HCT116 (cell line): ENCODE measurements around the gene TRIM66. TPM values are rescaled to one million over a fixed set of nuclear protein-coding genes. Genes with fewer than 3 reads are reported as not detected.

Experiments used
- ATAC-seq: fragments of 200-7000 bp; cut with Tn5 transposase; 2 replicates; pipeline ENCODE4 v1.9.1; 2020; ENCODE audit warnings: mild to moderate bottlenecking, moderate library complexity
- BruUV-seq: library from RNA; stranded (reverse); fragments of 400-500 nt; replicated peaks from 2 replicates; lab custom pipeline; 2021; lab: Mats Ljungman, UMichigan
- CTCF ChIA-PET: fragments of 300-600 bp; sonication (Branson Sonifier 250); formaldehyde crosslinking; loops from one replicate; lab custom pipeline; 2021; ENCODE audit warnings: antibody characterized with exemption; lab: Charles Lee
- POLR2A ChIA-PET: fragments of 300-600, 350-600 bp; sonication (Branson Sonifier 250); formaldehyde crosslinking; loops from one replicate; lab custom pipeline; 2021; ENCODE audit warnings: antibody characterized with exemption; lab: Charles Lee
- RAD21 ChIA-PET, 2 experiments: fragments of 300-600 bp; sonication (Branson Sonifier 250); formaldehyde crosslinking; loops; one replicate each; lab custom pipeline; 2023; ENCODE audit warnings: low total read pairs in 2 of 2; ENCODE audit not compliant: uncharacterized antibody in 2 of 2, unreplicated experiment in 2 of 2, low non-redundant PET in 1 of 2; lab: Charles Lee
- DNase-seq: peaks from one replicate; pipeline ENCODE4 v3.0.0-alpha.2; 2010; ENCODE audit warnings: low read depth, low spot score
- H2AFZ ChIP-seq: fragments of 200-600 bp; shearing (Covaris generic), sonication (generic); 2 replicates; pipeline ENCODE4 v1.6.1; 2017; ENCODE audit warnings: low read depth, mixed run types, mixed read lengths, antibody characterized with exemption, low read length; ENCODE audit not compliant: poor library complexity, severe bottlenecking
- H3K27ac ChIP-seq: 2 replicates; pipeline ENCODE4 v1.5.1; 2012; ENCODE audit warnings: low read depth, low read length
- H3K27me3 ChIP-seq: fragments of 200-600 bp; sonication (generic); 2 replicates; pipeline ENCODE4 v1.6.1; 2016; ENCODE audit warnings: mixed run types, low read length, mixed read lengths; ENCODE audit not compliant: insufficient read depth
- H3K36me3 ChIP-seq, 2 experiments: fragments of 200-500 bp in 1 of 2; fragments of 200-600 bp in 1 of 2; sonication (Bioruptor generic) in 1 of 2; sonication (generic) in 1 of 2; 2 replicates each; pipeline versions ENCODE4 v1.5.1 to v1.6.1; 2014 to 2016; ENCODE audit warnings: low read length in 2 of 2, inconsistent platforms in 1 of 2, mixed read lengths in 1 of 2, mixed run types in 1 of 2; ENCODE audit not compliant: insufficient read depth in 2 of 2, control insufficient read depth in 1 of 2
- H3K4me1 ChIP-seq, 2 experiments: fragments of 200-600 bp in 1 of 2; sonication (generic) in 1 of 2; 2 replicates each; pipeline versions ENCODE4 v1.5.1 to v1.6.1; 2012 to 2017; ENCODE audit warnings: low read length in 2 of 2, inconsistent platforms in 1 of 2, mild to moderate bottlenecking in 1 of 2, mixed read lengths in 1 of 2, mixed run types in 1 of 2, moderate library complexity in 1 of 2; ENCODE audit not compliant: insufficient read depth in 2 of 2, control insufficient read depth in 1 of 2
- H3K4me2 ChIP-seq: fragments of 200-600 bp; sonication (generic); 2 replicates; pipeline ENCODE4 v1.6.1; 2017; ENCODE audit warnings: mixed run types, low read length, mixed read lengths
- H3K4me3 ChIP-seq, 2 experiments: fragments of 200-600 bp in 1 of 2; sonication (generic) in 1 of 2; replicated peaks in 1 of 2; 2 replicates each; pipeline ENCODE4 v1.5.1; 2011 to 2016; ENCODE audit warnings: low read length in 2 of 2, control low read depth in 1 of 2, low read depth in 1 of 2, mild to moderate bottlenecking in 1 of 2, mixed read lengths in 1 of 2, mixed run types in 1 of 2
- H3K79me2 ChIP-seq: fragments of 200-600 bp; sonication (generic); 2 replicates; pipeline ENCODE4 v1.6.1; 2017; ENCODE audit warnings: mild to moderate bottlenecking, mixed run types, low read length, moderate library complexity, mixed read lengths; ENCODE audit not compliant: insufficient read depth
- H3K9ac ChIP-seq: fragments of 200-600 bp; sonication (generic); 2 replicates; pipeline ENCODE4 v1.6.1; 2016; ENCODE audit warnings: low read length, mixed read lengths
- H3K9me2 ChIP-seq: fragments of 200-600 bp; sonication (generic), shearing (Covaris generic); 2 replicates; pipeline ENCODE4 v1.6.1; 2017; ENCODE audit warnings: mixed run types, mild to moderate bottlenecking, moderate library complexity; ENCODE audit not compliant: insufficient read depth
- H3K9me3 ChIP-seq, 2 experiments: fragments of 200-500 bp in 1 of 2; fragments of 200-600 bp in 1 of 2; sonication (Bioruptor generic) in 1 of 2; sonication (generic) in 1 of 2; 2 replicates each; pipeline ENCODE4 v1.6.1; 2014 to 2017; ENCODE audit warnings: low read length in 2 of 2, mixed read lengths in 2 of 2, inconsistent platforms in 1 of 2, low read depth in 1 of 2, mild to moderate bottlenecking in 1 of 2, mixed run types in 1 of 2, moderate library complexity in 1 of 2; ENCODE audit not compliant: control insufficient read depth in 1 of 2, insufficient read depth in 1 of 2
- H4K20me1 ChIP-seq: fragments of 200-600 bp; sonication (generic), shearing (Covaris generic); 2 replicates; pipeline ENCODE4 v1.6.1; 2017; ENCODE audit warnings: mixed run types, mild to moderate bottlenecking, moderate library complexity; ENCODE audit not compliant: insufficient read depth
- CBX3 ChIP-seq: IDR thresholded peaks from 2 replicates; pipeline ENCODE4 v1.6.1; 2012; ENCODE audit warnings: low read depth
- CEBPB ChIP-seq: IDR thresholded peaks from 2 replicates; pipeline ENCODE4 v1.6.1; 2012; ENCODE audit warnings: low read depth
- EGR1 ChIP-seq: IDR thresholded peaks from 2 replicates; pipeline ENCODE4 v1.6.1; 2012; ENCODE audit warnings: low read depth
- ELF1 ChIP-seq: IDR thresholded peaks from 2 replicates; pipeline ENCODE4 v1.6.1; 2012; ENCODE audit warnings: low read depth, borderline replicate concordance
- EZH2phosphoT487 ChIP-seq: fragments of 200-600 bp; IDR thresholded peaks from 2 replicates; pipeline ENCODE4 v1.6.1; 2018; ENCODE audit warnings: antibody characterized with exemption, borderline replicate concordance
- FOSL1 ChIP-seq: IDR thresholded peaks from 2 replicates; pipeline ENCODE4 v1.6.1; 2012; ENCODE audit warnings: low read depth
- JUND ChIP-seq: IDR thresholded peaks from 2 replicates; pipeline ENCODE4 v1.6.1; 2012
- RAD21 ChIP-seq: IDR thresholded peaks from 2 replicates; pipeline ENCODE4 v1.6.1; 2012; ENCODE audit warnings: low read depth, mild to moderate bottlenecking
- SIN3A ChIP-seq: IDR thresholded peaks from 2 replicates; pipeline ENCODE4 v1.6.1; 2012; ENCODE audit warnings: low read depth
- SP1 ChIP-seq: IDR thresholded peaks from 2 replicates; pipeline ENCODE4 v1.6.1; 2012; ENCODE audit warnings: low read depth
- SRF ChIP-seq: IDR thresholded peaks from 2 replicates; pipeline ENCODE4 v1.6.1; 2012; ENCODE audit warnings: low read depth
- TCF7L2 ChIP-seq: IDR thresholded peaks from 2 replicates; pipeline ENCODE4 v1.7.0; 2011; ENCODE audit warnings: borderline replicate concordance, inconsistent platforms; ENCODE audit not compliant: insufficient read depth, insufficient read length; ENCODE audit errors: extremely low read depth
- ZFX ChIP-seq: fragments of 450-650 bp; IDR thresholded peaks from 2 replicates; pipeline ENCODE4 v1.6.1; 2017
- ZNF274 ChIP-seq: fragments of 200-500 bp; sonication (Bioruptor generic); IDR thresholded peaks from 2 replicates; pipeline ENCODE4 v1.6.1; 2014; ENCODE audit warnings: mild to moderate bottlenecking, low read depth, low read length, inconsistent platforms
- intact Hi-C: fragments of 100-400 bp; cut with micrococcal nuclease; formaldehyde crosslinking; loops from 2 replicates; pipeline ENCODE4 v1.10.0; 2022
- total RNA-seq: library from RNA; stranded (reverse); gene quantifications from one replicate; pipeline ENCODE4 v1.2.1, GENCODE V29; 2021; ENCODE audit not compliant: unreplicated experiment
- TF ChIP-seq, protein P1 (sequence below): IDR thresholded peaks from 2 replicates; pipeline ENCODE4 v1.6.1; 2012; ENCODE audit warnings: low read depth
- TF ChIP-seq, protein P2 (sequence below): IDR thresholded peaks from 2 replicates; pipeline ENCODE4 v1.6.1; 2012
- TF ChIP-seq, protein P3 (sequence below): IDR thresholded peaks from 2 replicates; pipeline ENCODE4 v1.6.1; 2012

TRIM66 gene
- total RNA-seq, 1 experiment from 2014 or later = 24.8 TPM

DNA sequence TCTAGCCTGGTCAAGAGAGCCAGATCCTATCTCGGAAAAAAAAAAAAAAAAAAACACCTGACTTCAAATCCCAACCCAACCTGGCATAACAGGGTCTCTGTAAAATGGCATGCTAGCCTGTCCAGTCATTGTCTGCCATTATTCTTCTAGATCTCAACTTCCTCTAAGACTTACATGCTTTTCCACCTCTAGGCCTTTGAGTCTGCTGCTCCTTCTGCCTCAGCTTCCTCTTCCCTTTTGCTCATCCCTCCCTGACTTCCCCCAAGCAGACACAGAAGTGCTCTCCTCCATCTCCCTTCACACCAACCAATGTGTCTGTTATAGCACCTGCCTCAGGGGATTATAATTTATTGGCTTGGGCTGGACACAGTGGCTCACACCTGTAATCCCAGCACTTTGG, 96.3 kb downstream of the TRIM66 start:
- ATAC-seq = no peak
- POLR2A ChIA-PET = no interaction called here

More for the DNA sequence above, 96.3 kb downstream of the TRIM66 start:
- Histone ChIP-seq H3K4me2 (no peak overlapping the region), H3K9ac (no peak overlapping the region), H4K20me1 (no peaks in the 10 kb centered on the region; the same call in 1 of the 2 replicates), H3K79me2 (no peaks in the 10 kb centered on the region), H3K36me3 (no peaks in the 10 kb centered on the region), H3K27ac (no peak overlapping the region), H3K4me1 (no peaks in the 10 kb centered on the region), H3K27me3 (no peaks in the 10 kb centered on the region), H3K4me3 (no peak overlapping the region), H2AFZ (no peak overlapping the region), H3K9me3 (no peaks in the 10 kb centered on the region), H3K9me2 (no peaks in the 10 kb centered on the region)
- no peak for TF ChIP-seq EZH2phosphoT487
- TF ChIP-seq, protein P1, sequence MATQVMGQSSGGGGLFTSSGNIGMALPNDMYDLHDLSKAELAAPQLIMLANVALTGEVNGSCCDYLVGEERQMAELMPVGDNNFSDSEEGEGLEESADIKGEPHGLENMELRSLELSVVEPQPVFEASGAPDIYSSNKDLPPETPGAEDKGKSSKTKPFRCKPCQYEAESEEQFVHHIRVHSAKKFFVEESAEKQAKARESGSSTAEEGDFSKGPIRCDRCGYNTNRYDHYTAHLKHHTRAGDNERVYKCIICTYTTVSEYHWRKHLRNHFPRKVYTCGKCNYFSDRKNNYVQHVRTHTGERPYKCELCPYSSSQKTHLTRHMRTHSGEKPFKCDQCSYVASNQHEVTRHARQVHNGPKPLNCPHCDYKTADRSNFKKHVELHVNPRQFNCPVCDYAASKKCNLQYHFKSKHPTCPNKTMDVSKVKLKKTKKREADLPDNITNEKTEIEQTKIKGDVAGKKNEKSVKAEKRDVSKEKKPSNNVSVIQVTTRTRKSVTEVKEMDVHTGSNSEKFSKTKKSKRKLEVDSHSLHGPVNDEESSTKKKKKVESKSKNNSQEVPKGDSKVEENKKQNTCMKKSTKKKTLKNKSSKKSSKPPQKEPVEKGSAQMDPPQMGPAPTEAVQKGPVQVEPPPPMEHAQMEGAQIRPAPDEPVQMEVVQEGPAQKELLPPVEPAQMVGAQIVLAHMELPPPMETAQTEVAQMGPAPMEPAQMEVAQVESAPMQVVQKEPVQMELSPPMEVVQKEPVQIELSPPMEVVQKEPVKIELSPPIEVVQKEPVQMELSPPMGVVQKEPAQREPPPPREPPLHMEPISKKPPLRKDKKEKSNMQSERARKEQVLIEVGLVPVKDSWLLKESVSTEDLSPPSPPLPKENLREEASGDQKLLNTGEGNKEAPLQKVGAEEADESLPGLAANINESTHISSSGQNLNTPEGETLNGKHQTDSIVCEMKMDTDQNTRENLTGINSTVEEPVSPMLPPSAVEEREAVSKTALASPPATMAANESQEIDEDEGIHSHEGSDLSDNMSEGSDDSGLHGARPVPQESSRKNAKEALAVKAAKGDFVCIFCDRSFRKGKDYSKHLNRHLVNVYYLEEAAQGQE = no peak
- TF ChIP-seq, protein P2, sequence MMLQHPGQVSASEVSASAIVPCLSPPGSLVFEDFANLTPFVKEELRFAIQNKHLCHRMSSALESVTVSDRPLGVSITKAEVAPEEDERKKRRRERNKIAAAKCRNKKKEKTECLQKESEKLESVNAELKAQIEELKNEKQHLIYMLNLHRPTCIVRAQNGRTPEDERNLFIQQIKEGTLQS = no peak
- TF ChIP-seq ZFX = no peak
- no peak for TF ChIP-seq SIN3A
- TF ChIP-seq ZNF274 = no peak
- no peak for TF ChIP-seq EGR1
- no peak for TF ChIP-seq FOSL1
- TF ChIP-seq ELF1 = no peak
- TF ChIP-seq, protein P3, sequence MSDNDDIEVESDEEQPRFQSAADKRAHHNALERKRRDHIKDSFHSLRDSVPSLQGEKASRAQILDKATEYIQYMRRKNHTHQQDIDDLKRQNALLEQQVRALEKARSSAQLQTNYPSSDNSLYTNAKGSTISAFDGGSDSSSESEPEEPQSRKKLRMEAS = no peak
- no peak for TF ChIP-seq CEBPB
- no peak for TF ChIP-seq CBX3
- no peak for TF ChIP-seq SRF
- no peak for TF ChIP-seq TCF7L2
- no peak for TF ChIP-seq JUND
- no peak for TF ChIP-seq SP1
- TF ChIP-seq RAD21 = no peak
- ChIA-PET RAD21 (no interaction called here), CTCF (no interaction called here)
- DNase-seq = no peak
- intact Hi-C loops = no loop called here
- no TSS peak for BruUV-seq
